HepG2 (cell line): Measurements from ENCODE around the gene SCAI. TPM values are rescaled to one million over a fixed set of nuclear protein-coding genes. Genes with fewer than 3 reads are reported as not detected.

ENCODE experiments used
- FOSL2 ChIP-seq: sonication (generic); formaldehyde crosslinking; IDR thresholded peaks from 2 replicates; pipeline ENCODE4 v1.4.0; 2020; ENCODE audit warnings: missing genetic modification reagents
- HMGXB4 ChIP-seq, 2 experiments: sonication (generic) in 1 of 2; formaldehyde crosslinking in 1 of 2; IDR thresholded peaks; 2 replicates each; pipeline versions ENCODE4 v1.4.0 to v1.6.1; 2018 to 2020; ENCODE audit warnings: missing genetic modification reagents in 2 of 2, borderline replicate concordance in 1 of 2, low read depth in 1 of 2, mild to moderate bottlenecking in 1 of 2, missing biosample characterization in 1 of 2
- IKZF4 ChIP-seq: sonication (generic); formaldehyde crosslinking; IDR thresholded peaks from 2 replicates; pipeline ENCODE4 v1.5.1; 2020; ENCODE audit warnings: borderline replicate concordance, mild to moderate bottlenecking, low read depth, missing genetic modification reagents; ENCODE audit errors: not compliant biosample characterization
- IRX3 ChIP-seq: sonication (generic); formaldehyde crosslinking; IDR thresholded peaks from 2 replicates; pipeline ENCODE4 v1.8.1; 2023; ENCODE audit warnings: mild to moderate bottlenecking, low read depth, missing genetic modification reagents, borderline replicate concordance
- KLF13 ChIP-seq: sonication (generic); formaldehyde crosslinking; IDR thresholded peaks from 2 replicates; pipeline ENCODE4 v1.4.0; 2020; ENCODE audit warnings: mild to moderate bottlenecking, missing genetic modification reagents
- MAZ ChIP-seq, 2 experiments: sonication (generic) in 1 of 2; formaldehyde crosslinking in 1 of 2; IDR thresholded peaks; 2 replicates each; pipeline versions ENCODE4 v1.5.0 to v1.6.1; 2012 to 2020; ENCODE audit warnings: low read depth in 2 of 2, mild to moderate bottlenecking in 2 of 2, borderline replicate concordance in 1 of 2, improper control_type of control experiment in 1 of 2, low read length in 1 of 2, missing genetic modification reagents in 1 of 2, moderate library complexity in 1 of 2
- NCOA1 ChIP-seq: sonication (generic); formaldehyde crosslinking; IDR thresholded peaks from 2 replicates; pipeline ENCODE4 v1.9.0; 2021; ENCODE audit warnings: missing genetic modification reagents
- RFXANK ChIP-seq: IDR thresholded peaks from 2 replicates; pipeline ENCODE4 v1.6.1; 2016
- ZBTB25 ChIP-seq: IDR thresholded peaks from 2 replicates; pipeline ENCODE4 v1.6.1; 2018; ENCODE audit warnings: missing genetic modification reagents
- ZNF124 ChIP-seq: sonication (generic); formaldehyde crosslinking; IDR thresholded peaks from 2 replicates; pipeline ENCODE4 v1.4.0; 2020; ENCODE audit warnings: missing genetic modification reagents
- ZNF20 ChIP-seq: sonication (generic); formaldehyde crosslinking; IDR thresholded peaks from 2 replicates; pipeline ENCODE4 v1.4.0; 2020; ENCODE audit warnings: mild to moderate bottlenecking, moderate library complexity, missing genetic modification reagents
- ZNF563 ChIP-seq: sonication (generic); formaldehyde crosslinking; IDR thresholded peaks from 2 replicates; pipeline ENCODE4 v1.8.0; 2022; ENCODE audit warnings: mild to moderate bottlenecking, moderate library complexity, missing genetic modification reagents
- ZNF567 ChIP-seq: sonication (generic); formaldehyde crosslinking; IDR thresholded peaks from 2 replicates; pipeline ENCODE4 v1.8.1; 2023; ENCODE audit warnings: mild to moderate bottlenecking, missing genetic modification reagents, borderline replicate concordance
- ZNF678 ChIP-seq: sonication (generic); formaldehyde crosslinking; IDR thresholded peaks from 2 replicates; pipeline ENCODE4 v1.4.0; 2020; ENCODE audit warnings: mild to moderate bottlenecking, missing genetic modification reagents
- ZNF83 ChIP-seq: sonication (generic); formaldehyde crosslinking; IDR thresholded peaks from 2 replicates; pipeline ENCODE4 v1.4.0; 2020; ENCODE audit warnings: missing genetic modification reagents, mild to moderate bottlenecking, borderline replicate concordance
- ZSCAN21 ChIP-seq: sonication (generic); formaldehyde crosslinking; IDR thresholded peaks from 2 replicates; pipeline ENCODE4 v1.8.0; 2022; ENCODE audit warnings: mild to moderate bottlenecking, missing genetic modification reagents, moderate library complexity, borderline replicate concordance
- polyA plus RNA-seq, 8 experiments: library from polyadenylated mRNA; depleted of rRNA in 3 of 8; stranded (reverse) in 7 of 8; unstranded in 1 of 8; fragments of >200 nt; fragmentation: Illumina TruSeq in 4 of 8; extraction: Trizol in 4 of 8; gene quantifications; 2 replicates each; pipeline versions ENCODE4 v1.2.1 to v1.2.3, GENCODE V29; 2011 to 2016; ENCODE audit warnings: low read depth in 4 of 8, missing spikeins in 1 of 8, mixed read lengths in 1 of 8; ENCODE audit not compliant: insufficient read depth in 1 of 8
- total RNA-seq, 5 experiments: library from RNA; depleted of rRNA; stranded (reverse); fragments of >200 nt; fragmentation: Illumina TruSeq; extraction: Trizol; gene quantifications; 2 replicates each; pipeline ENCODE4 v1.2.3, GENCODE V29; 2016; ENCODE audit warnings: low read depth in 1 of 5
- TF ChIP-seq, protein P1 (sequence below): sonication (generic); formaldehyde crosslinking; IDR thresholded peaks from 2 replicates; pipeline ENCODE4 v1.4.0; 2020; ENCODE audit warnings: missing genetic modification reagents, borderline replicate concordance
- TF ChIP-seq, protein P2 (sequence below): sonication (generic); formaldehyde crosslinking; IDR thresholded peaks from 2 replicates; pipeline ENCODE4 v1.4.0; 2020; ENCODE audit warnings: missing genetic modification reagents

SCAI gene
- total and polyA plus RNA-seq, 2 of the 13 experiments (the other 11 are each of a cell fraction or from before 2014, with no cell fraction given): 4.4 to 8.4 TPM

DNA sequence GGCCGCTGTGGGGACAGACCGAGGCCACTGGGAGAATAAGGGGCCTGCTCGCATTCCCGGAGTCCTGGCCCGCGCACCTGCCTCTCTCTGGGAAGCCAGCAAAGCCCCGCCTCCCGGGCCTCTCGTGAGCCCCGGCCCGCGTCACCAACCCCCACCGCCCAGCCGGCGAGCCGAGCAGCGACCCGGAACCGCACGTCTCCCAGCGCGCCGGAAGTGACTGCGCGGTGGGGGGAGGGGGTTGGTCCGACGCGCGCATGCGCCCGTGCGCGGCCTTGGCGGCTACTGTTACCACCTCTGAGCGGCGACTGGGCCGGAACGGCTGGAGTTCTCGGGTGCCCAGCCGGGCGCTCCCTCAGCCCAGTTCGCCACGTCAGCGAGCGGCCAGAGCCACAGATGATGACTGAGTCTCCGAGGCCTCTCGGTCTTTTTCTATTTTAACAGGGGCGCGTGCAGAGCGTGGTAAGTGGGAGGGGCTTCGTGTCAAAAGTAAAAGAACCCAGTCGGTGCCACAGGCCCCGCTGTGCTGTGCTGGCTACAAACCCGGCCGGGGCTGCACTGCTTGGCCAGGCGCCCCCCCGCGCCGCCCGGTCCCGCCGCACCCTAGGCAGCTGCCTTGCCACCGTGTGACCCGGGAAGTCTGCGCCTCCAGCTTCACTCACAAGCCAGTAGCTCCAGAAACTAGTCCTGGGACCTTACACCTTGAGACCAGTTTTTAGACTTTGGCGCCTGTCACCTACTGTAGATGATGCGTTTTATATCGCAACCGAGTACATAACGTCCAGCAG lies 202.2 kb downstream of the SCAI start, which contains the start of gene GOLGA1 (continued):
- TF ChIP-seq, protein P1, sequence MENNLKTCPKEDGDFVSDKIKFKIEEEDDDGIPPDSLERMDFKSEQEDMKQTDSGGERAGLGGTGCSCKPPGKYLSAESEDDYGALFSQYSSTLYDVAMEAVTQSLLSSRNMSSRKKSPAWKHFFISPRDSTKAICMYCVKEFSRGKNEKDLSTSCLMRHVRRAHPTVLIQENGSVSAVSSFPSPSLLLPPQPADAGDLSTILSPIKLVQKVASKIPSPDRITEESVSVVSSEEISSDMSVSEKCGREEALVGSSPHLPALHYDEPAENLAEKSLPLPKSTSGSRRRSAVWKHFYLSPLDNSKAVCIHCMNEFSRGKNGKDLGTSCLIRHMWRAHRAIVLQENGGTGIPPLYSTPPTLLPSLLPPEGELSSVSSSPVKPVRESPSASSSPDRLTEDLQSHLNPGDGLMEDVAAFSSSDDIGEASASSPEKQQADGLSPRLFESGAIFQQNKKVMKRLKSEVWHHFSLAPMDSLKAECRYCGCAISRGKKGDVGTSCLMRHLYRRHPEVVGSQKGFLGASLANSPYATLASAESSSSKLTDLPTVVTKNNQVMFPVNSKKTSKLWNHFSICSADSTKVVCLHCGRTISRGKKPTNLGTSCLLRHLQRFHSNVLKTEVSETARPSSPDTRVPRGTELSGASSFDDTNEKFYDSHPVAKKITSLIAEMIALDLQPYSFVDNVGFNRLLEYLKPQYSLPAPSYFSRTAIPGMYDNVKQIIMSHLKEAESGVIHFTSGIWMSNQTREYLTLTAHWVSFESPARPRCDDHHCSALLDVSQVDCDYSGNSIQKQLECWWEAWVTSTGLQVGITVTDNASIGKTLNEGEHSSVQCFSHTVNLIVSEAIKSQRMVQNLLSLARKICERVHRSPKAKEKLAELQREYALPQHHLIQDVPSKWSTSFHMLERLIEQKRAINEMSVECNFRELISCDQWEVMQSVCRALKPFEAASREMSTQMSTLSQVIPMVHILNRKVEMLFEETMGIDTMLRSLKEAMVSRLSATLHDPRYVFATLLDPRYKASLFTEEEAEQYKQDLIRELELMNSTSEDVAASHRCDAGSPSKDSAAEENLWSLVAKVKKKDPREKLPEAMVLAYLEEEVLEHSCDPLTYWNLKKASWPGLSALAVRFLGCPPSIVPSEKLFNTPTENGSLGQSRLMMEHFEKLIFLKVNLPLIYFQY (CRISPR knock-in tag): peak; percentile 99
- TF ChIP-seq IRX3 (peak; percentile 43; the same call in 1 of the 2 replicates), ZNF124 (CRISPR knock-in tag) (no peak), ZNF20 (CRISPR knock-in tag) (no peak), NCOA1 (CRISPR knock-in tag) (peak; percentile 79; the same call in 1 of the 2 replicates), RFXANK (CRISPR knock-in tag) (peak; percentile 82; the same call in 1 of the 2 replicates), FOSL2 (CRISPR knock-in tag) (peak; percentile 44; the same call in 1 of the 2 replicates), ZNF678 (peak; percentile 63; the same call in 1 of the 2 replicates), KLF13 (CRISPR knock-in tag) (no peak), ZNF83 (CRISPR knock-in tag) (no peak), ZSCAN21 (peak; percentile 88; the same call in 1 of the 2 replicates), ZNF563 (CRISPR knock-in tag) (peak; percentile 64), HMGXB4 (CRISPR knock-in tag; IDR thresholded peaks at IDR 0.05; ENCODE audit: borderline replicate concordance in 1 of 2, low read depth in 1 of 2) (peak; percentile 72 to 85; a peak in 3 of 4 replicates), MAZ (IDR thresholded peaks at IDR 0.05; ENCODE audit: borderline replicate concordance, low read depth, low read length) (peak; percentile 97), MAZ (CRISPR knock-in tag; IDR thresholded peaks at IDR 0.05; ENCODE audit: low read depth) (peak; percentile 97), IKZF4 (CRISPR knock-in tag) (no peak), ZBTB25 (CRISPR knock-in tag) (peak; percentile 76; the same call in 1 of the 2 replicates), ZNF567 (CRISPR knock-in tag) (peak; percentile 32; the same call in 1 of the 2 replicates)
- TF ChIP-seq, protein P2, sequence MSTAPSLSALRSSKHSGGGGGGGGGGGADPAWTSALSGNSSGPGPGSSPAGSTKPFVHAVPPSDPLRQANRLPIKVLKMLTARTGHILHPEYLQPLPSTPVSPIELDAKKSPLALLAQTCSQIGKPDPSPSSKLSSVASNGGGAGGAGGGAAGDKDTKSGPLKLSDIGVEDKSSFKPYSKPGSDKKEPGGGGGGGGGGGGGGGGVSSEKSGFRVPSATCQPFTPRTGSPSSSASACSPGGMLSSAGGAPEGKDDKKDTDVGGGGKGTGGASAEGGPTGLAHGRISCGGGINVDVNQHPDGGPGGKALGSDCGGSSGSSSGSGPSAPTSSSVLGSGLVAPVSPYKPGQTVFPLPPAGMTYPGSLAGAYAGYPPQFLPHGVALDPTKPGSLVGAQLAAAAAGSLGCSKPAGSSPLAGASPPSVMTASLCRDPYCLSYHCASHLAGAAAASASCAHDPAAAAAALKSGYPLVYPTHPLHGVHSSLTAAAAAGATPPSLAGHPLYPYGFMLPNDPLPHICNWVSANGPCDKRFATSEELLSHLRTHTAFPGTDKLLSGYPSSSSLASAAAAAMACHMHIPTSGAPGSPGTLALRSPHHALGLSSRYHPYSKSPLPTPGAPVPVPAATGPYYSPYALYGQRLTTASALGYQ (CRISPR knock-in tag): peak; percentile 6; the same call in 1 of the 2 replicates
